Ishikawa (cell line): ENCODE results near the gene OSTC.

Source experiments
- CEBPB ChIP-seq: IDR thresholded peaks from 2 replicates; pipeline ENCODE4 v1.6.1; 2012
- CREB1 ChIP-seq: IDR thresholded peaks from 2 replicates; pipeline ENCODE4 v1.6.1; 2012; ENCODE audit warnings: low read depth
- REST ChIP-seq: IDR thresholded peaks from 2 replicates; pipeline ENCODE4 v1.6.1; 2012; ENCODE audit warnings: low read depth, mild to moderate bottlenecking
- YY1 ChIP-seq: IDR thresholded peaks from 2 replicates; pipeline ENCODE4 v1.6.1; 2012; ENCODE audit warnings: low read depth

- TF ChIP-seq YY1 (no peak), REST (no peak), CEBPB (no peak), CREB1 (no peak)
These were observed 49.8 kb downstream of the OSTC start for GRCh38 chr4:108700081-108700757.
